HL-60 (cell line): ENCODE results near the gene ME1.

Source experiments
- DNase-seq, 2 experiments: peaks; one replicate each; pipeline ENCODE4 v3.0.0-alpha.2; 2010 to 2020; ENCODE audit warnings: low read depth in 1 of 2, low spot score in 1 of 2
- H3K27ac ChIP-seq: fragments of 250-450 bp; sonication (Bioruptor Pico); replicated peaks from 2 replicates; pipeline ENCODE4 v1.5.1; 2020; ENCODE audit warnings: mild to moderate bottlenecking, moderate library complexity
- H3K27me3 ChIP-seq: fragments of 250-450 bp; sonication (Bioruptor Pico); 2 replicates; pipeline ENCODE4 v1.5.1; 2021; ENCODE audit warnings: mild to moderate bottlenecking, moderate library complexity; ENCODE audit not compliant: insufficient read depth, poor library complexity, severe bottlenecking
- H3K4me3 ChIP-seq: replicated peaks from 2 replicates; pipeline ENCODE4 v1.5.1; 2011; ENCODE audit warnings: mild to moderate bottlenecking, control low read depth, low read length; ENCODE audit not compliant: insufficient read depth
- GABPA ChIP-seq: IDR thresholded peaks from 2 replicates; pipeline ENCODE4 v1.6.1; 2012; ENCODE audit warnings: low read depth
- POLR2AphosphoS5 ChIP-seq: IDR thresholded peaks from 2 replicates; pipeline ENCODE4 v1.6.1; 2012; ENCODE audit warnings: low read depth
- SPI1 ChIP-seq: IDR thresholded peaks from 2 replicates; pipeline ENCODE4 v1.6.1; 2012; ENCODE audit warnings: low read depth, mild to moderate bottlenecking, borderline replicate concordance
- TF ChIP-seq, protein P1 (sequence below): IDR thresholded peaks from 2 replicates; pipeline ENCODE4 v1.6.1; 2012; ENCODE audit warnings: low read depth; ENCODE audit not compliant: insufficient replicate concordance
- TF ChIP-seq, protein P2 (sequence below): IDR thresholded peaks from one replicate; pipeline ENCODE4 v1.5.1; 2011; ENCODE audit warnings: low read length, control low read depth, inconsistent platforms; ENCODE audit not compliant: insufficient read depth

The ME1 gene

DNA sequence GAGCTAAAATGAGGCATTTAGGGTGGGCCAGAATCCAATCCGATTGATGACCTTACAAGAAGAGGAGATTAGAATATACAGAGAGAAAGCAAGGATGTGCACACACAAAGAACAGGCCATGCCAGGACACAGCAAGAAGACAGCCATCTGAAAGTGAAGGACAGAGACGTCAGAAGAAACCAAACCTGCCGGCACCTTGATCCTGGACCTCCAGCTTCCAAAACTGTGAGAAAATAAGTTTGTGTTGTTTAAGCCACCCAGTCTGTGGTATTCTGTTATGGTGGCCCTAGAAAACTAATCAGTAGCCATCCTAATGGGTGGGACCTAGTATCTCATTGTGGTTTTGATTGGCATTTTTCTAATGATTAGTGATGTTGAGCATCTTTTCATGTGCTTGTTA lies 39.7 kb upstream of the ME1 start:
- no peaks in the 10 kb centered on the region for H3K27me3 ChIP-seq
- no peak for DNase-seq
- H3K4me3 ChIP-seq, result no peak overlapping the region
- TF ChIP-seq GABPA (no peak), SPI1 (no peak), POLR2AphosphoS5 (no peak)
- TF ChIP-seq, protein P1, sequence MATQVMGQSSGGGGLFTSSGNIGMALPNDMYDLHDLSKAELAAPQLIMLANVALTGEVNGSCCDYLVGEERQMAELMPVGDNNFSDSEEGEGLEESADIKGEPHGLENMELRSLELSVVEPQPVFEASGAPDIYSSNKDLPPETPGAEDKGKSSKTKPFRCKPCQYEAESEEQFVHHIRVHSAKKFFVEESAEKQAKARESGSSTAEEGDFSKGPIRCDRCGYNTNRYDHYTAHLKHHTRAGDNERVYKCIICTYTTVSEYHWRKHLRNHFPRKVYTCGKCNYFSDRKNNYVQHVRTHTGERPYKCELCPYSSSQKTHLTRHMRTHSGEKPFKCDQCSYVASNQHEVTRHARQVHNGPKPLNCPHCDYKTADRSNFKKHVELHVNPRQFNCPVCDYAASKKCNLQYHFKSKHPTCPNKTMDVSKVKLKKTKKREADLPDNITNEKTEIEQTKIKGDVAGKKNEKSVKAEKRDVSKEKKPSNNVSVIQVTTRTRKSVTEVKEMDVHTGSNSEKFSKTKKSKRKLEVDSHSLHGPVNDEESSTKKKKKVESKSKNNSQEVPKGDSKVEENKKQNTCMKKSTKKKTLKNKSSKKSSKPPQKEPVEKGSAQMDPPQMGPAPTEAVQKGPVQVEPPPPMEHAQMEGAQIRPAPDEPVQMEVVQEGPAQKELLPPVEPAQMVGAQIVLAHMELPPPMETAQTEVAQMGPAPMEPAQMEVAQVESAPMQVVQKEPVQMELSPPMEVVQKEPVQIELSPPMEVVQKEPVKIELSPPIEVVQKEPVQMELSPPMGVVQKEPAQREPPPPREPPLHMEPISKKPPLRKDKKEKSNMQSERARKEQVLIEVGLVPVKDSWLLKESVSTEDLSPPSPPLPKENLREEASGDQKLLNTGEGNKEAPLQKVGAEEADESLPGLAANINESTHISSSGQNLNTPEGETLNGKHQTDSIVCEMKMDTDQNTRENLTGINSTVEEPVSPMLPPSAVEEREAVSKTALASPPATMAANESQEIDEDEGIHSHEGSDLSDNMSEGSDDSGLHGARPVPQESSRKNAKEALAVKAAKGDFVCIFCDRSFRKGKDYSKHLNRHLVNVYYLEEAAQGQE, result no peak
- TF ChIP-seq, protein P2, sequence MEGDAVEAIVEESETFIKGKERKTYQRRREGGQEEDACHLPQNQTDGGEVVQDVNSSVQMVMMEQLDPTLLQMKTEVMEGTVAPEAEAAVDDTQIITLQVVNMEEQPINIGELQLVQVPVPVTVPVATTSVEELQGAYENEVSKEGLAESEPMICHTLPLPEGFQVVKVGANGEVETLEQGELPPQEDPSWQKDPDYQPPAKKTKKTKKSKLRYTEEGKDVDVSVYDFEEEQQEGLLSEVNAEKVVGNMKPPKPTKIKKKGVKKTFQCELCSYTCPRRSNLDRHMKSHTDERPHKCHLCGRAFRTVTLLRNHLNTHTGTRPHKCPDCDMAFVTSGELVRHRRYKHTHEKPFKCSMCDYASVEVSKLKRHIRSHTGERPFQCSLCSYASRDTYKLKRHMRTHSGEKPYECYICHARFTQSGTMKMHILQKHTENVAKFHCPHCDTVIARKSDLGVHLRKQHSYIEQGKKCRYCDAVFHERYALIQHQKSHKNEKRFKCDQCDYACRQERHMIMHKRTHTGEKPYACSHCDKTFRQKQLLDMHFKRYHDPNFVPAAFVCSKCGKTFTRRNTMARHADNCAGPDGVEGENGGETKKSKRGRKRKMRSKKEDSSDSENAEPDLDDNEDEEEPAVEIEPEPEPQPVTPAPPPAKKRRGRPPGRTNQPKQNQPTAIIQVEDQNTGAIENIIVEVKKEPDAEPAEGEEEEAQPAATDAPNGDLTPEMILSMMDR, result no peak
- no peak overlapping the region for H3K27ac ChIP-seq

DNA sequence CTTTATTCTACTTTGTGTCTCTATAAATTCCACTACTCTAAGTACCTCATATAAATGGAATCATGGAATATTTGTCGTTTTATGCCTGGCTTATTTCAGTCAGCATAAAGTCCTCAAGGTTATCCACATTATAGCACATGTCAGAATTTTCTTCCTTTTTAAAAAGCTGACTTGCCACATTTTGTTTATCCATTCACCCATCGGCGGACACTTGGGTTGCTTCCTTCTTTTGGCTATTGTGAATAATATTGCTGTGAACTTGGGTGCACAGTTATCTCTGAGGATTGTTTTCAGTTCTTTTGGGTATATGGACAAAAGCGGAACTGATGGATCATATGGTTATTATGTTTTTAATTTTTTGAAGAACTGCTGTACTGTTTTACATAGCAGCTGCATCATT lies 39.1 kb upstream of the ME1 start:
- H3K4me3 ChIP-seq, result no peak overlapping the region
- H3K27me3 ChIP-seq, result no peaks in the 10 kb centered on the region
- no peak for DNase-seq
- TF ChIP-seq POLR2AphosphoS5 (no peak), GABPA (no peak), SPI1 (no peak)
- TF ChIP-seq, protein P1, result no peak
- TF ChIP-seq, protein P2, result no peak
- H3K27ac ChIP-seq, result no peak overlapping the region

DNA sequence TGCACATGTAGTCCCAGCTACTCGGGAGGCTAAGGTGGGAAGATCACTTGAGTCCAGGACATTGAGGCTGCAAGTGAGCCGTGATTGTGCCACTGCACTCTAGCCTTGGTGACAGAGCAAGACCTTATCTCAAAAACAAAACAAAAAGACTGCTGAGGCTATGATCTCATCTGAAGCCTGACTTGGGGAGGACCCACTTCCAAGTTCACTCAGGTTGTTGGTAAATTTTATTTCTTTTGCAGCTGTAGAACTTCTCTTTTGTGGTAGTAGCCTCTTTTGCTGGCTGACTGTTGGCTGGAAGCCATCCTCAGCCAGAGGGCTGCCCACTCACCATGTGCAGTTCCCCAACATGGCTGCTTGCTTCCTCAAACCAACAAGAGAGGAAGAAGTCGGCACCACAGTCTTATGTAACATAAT lies 36.8 kb upstream of the ME1 start:
- H3K4me3 ChIP-seq, result no peak overlapping the region
- H3K27ac ChIP-seq, result peak overlapping the region; percentile 66
- peak; percentile 88 to 96 for DNase-seq
- TF ChIP-seq, protein P1, result no peak
- TF ChIP-seq GABPA (no peak), POLR2AphosphoS5 (peak; percentile 89), SPI1 (peak; percentile 93)
- TF ChIP-seq, protein P2, result no peak
- H3K27me3 ChIP-seq, result no peaks in the 10 kb centered on the region
